ENCODE measurements around the gene PPFIBP1. TPM values are rescaled to one million over a fixed set of nuclear protein-coding genes. Genes with fewer than 3 reads are reported as not detected.
"Not testable (repeated sequence)": the region's sequence is repeated elsewhere in the genome, so short reads cannot be mapped to it uniquely, and the experiment has no call there.

PPFIBP1 gene
- total RNA-seq, 1 experiment from 2014 or later: 45.4 TPM

- DNase-seq (ENCODE audit: low read depth): no peak
Observed at GRCh38 chr12:27566159-27566558, 42.2 kb downstream of the PPFIBP1 start.

GRCh38 chr12:27566626-27567025 is 42.6 kb downstream of the PPFIBP1 start:
- no peak for DNase-seq (ENCODE audit: low read depth)

- DNase-seq (ENCODE audit: low read depth): peak; percentile 88
Observed at GRCh38 chr12:27571463-27571862, 47.5 kb downstream of the PPFIBP1 start.

- DNase-seq (ENCODE audit: low read depth): peak; percentile 69
Observed at GRCh38 chr12:27572486-27573255, 48.7 kb downstream of the PPFIBP1 start.

GRCh38 chr12:27573972-27574371 is 50.0 kb downstream of the PPFIBP1 start:
- DNase-seq (ENCODE audit: low read depth): peak; percentile 99

- DNase-seq (ENCODE audit: low read depth): peak; percentile 41
Observed at GRCh38 chr12:27575090-27575761, 51.2 kb downstream of the PPFIBP1 start.

- DNase-seq (ENCODE audit: low read depth): peak; percentile 22
Observed at GRCh38 chr12:27575762-27576118, 51.7 kb downstream of the PPFIBP1 start.

- DNase-seq (ENCODE audit: low read depth): no peak
Observed at GRCh38 chr12:27576667-27577347, 52.8 kb downstream of the PPFIBP1 start.

- peak; percentile 34 for DNase-seq (ENCODE audit: low read depth)
Observed at GRCh38 chr12:27577688-27578087, 53.7 kb downstream of the PPFIBP1 start.

- no peak for DNase-seq (ENCODE audit: low read depth)
Observed at GRCh38 chr12:27578689-27579372, 54.8 kb downstream of the PPFIBP1 start.

GRCh38 chr12:27580561-27581330 is 56.7 kb downstream of the PPFIBP1 start:
- DNase-seq (ENCODE audit: low read depth): no peak

- DNase-seq (ENCODE audit: low read depth): not testable (repeated sequence)
Observed at GRCh38 chr12:27581331-27581671, 57.3 kb downstream of the PPFIBP1 start.

- not testable (repeated sequence) for DNase-seq (ENCODE audit: low read depth)
Observed at GRCh38 chr12:27581833-27582232, 57.8 kb downstream of the PPFIBP1 start.

GRCh38 chr12:27582445-27582844 is 58.4 kb downstream of the PPFIBP1 start:
- DNase-seq (ENCODE audit: low read depth): not testable (repeated sequence)

GRCh38 chr12:27583057-27583797 is 59.2 kb downstream of the PPFIBP1 start:
- no peak for DNase-seq (ENCODE audit: low read depth)

- DNase-seq (ENCODE audit: low read depth): no peak
Observed at GRCh38 chr12:27583981-27584380, 60.0 kb downstream of the PPFIBP1 start.

GRCh38 chr12:27585739-27586265 is 61.8 kb downstream of the PPFIBP1 start:
- DNase-seq (ENCODE audit: low read depth): no peak

GRCh38 chr12:27588075-27588730 is 64.2 kb downstream of the PPFIBP1 start:
- DNase-seq (ENCODE audit: low read depth): not testable (repeated sequence)

GRCh38 chr12:27588776-27589175 is 64.8 kb downstream of the PPFIBP1 start:
- no peak for DNase-seq (ENCODE audit: low read depth)

- no peak for DNase-seq (ENCODE audit: low read depth)
Observed at GRCh38 chr12:27589419-27589818, 65.4 kb downstream of the PPFIBP1 start.

Data from M059J (cell line).